GM12872 (cell line): ENCODE results near the gene VMO1.

Experiments used
- TF ChIP-seq, protein P1 (sequence below): IDR thresholded peaks from 3 replicates; pipeline ENCODE4 v1.5.1; 2011; ENCODE audit warnings: low read depth, mild to moderate bottlenecking, low read length, moderate library complexity; ENCODE audit not compliant: insufficient read depth

VMO1 gene

DNA sequence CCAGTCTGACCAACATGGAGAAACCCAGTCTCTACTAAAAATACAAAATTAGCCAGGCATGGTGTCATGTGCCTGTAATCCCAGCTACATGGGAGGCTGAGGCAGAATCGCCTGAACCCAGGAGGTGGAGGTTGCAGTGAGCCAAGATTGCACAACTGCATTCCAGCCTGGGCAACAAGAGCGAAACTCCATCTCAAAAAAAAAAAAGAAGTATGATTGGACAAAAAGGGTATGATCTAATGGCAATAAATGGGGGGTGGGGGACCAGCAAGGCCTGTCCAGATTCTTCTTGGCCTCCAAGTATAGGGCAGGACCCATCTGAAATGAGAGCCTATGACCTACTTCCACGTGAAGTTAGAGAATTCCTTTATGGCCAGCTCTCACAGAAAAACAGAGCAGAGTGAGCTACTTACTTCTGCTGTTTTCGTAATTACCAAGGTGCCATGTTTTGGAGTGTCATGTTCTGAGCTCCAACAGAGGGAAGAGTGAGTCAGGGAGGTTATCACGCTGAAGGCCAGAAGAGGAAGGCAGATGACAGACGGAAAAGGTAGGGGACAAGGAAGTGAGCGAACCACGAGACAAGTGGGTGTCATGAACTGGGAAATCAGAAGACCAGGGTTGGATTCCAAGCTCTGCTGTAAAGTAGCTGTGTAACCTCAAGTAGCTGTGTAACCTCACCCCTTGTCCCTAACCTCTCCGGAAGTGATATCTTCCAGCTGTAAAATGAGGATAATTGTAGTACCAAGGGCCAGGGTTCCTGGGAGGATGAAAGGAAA lies 50.1 kb downstream of the VMO1 start:
- TF ChIP-seq, protein P1, sequence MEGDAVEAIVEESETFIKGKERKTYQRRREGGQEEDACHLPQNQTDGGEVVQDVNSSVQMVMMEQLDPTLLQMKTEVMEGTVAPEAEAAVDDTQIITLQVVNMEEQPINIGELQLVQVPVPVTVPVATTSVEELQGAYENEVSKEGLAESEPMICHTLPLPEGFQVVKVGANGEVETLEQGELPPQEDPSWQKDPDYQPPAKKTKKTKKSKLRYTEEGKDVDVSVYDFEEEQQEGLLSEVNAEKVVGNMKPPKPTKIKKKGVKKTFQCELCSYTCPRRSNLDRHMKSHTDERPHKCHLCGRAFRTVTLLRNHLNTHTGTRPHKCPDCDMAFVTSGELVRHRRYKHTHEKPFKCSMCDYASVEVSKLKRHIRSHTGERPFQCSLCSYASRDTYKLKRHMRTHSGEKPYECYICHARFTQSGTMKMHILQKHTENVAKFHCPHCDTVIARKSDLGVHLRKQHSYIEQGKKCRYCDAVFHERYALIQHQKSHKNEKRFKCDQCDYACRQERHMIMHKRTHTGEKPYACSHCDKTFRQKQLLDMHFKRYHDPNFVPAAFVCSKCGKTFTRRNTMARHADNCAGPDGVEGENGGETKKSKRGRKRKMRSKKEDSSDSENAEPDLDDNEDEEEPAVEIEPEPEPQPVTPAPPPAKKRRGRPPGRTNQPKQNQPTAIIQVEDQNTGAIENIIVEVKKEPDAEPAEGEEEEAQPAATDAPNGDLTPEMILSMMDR: no peak
